Loucy (cell line): Measurements from ENCODE around the gene MAP1A.

Experiments used
- H2AFZ ChIP-seq: fragments of 200-600 bp; sonication (generic); 2 replicates; pipeline ENCODE4 v1.6.0; 2016; ENCODE audit warnings: antibody characterized with exemption, mild to moderate bottlenecking, low read length, moderate library complexity
- H3F3A ChIP-seq: fragments of 200-600 bp; 2 replicates; pipeline ENCODE4 v1.6.0; 2016; ENCODE audit warnings: antibody characterized with exemption, low read depth, mild to moderate bottlenecking
- H3K27me3 ChIP-seq: fragments of 200-600 bp; sonication (generic); 2 replicates; pipeline ENCODE4 v1.6.1; 2014; ENCODE audit warnings: low read length, mild to moderate bottlenecking; ENCODE audit not compliant: insufficient read depth, poor library complexity, severe bottlenecking
- H3K36me3 ChIP-seq: fragments of 200-600 bp; sonication (generic); 2 replicates; pipeline ENCODE4 v1.6.1; 2016; ENCODE audit warnings: low read length; ENCODE audit not compliant: insufficient read depth
- H3K4me1 ChIP-seq: fragments of 200-600 bp; sonication (generic); 2 replicates; pipeline ENCODE4 v1.5.1; 2014; ENCODE audit warnings: low read length, mild to moderate bottlenecking; ENCODE audit not compliant: insufficient read depth, poor library complexity, severe bottlenecking
- H3K4me2 ChIP-seq: fragments of 200-600 bp; sonication (generic); 2 replicates; pipeline ENCODE4 v1.6.0; 2014; ENCODE audit warnings: antibody characterized with exemption, low read length, low read depth, mild to moderate bottlenecking; ENCODE audit not compliant: poor library complexity, severe bottlenecking
- H3K4me3 ChIP-seq: fragments of 200-600 bp; sonication (generic); 2 replicates; pipeline ENCODE4 v1.5.1; 2014; ENCODE audit warnings: low read length, mild to moderate bottlenecking, mixed read lengths; ENCODE audit not compliant: poor library complexity, severe bottlenecking
- H3K79me2 ChIP-seq: fragments of 200-600 bp; sonication (generic); 2 replicates; pipeline ENCODE4 v1.6.1; 2014; ENCODE audit warnings: low read length; ENCODE audit not compliant: insufficient read depth
- H3K9ac ChIP-seq: fragments of 200-600 bp; sonication (generic); 2 replicates; pipeline ENCODE4 v1.6.0; 2014; ENCODE audit warnings: mild to moderate bottlenecking, low read depth, low read length, moderate library complexity; ENCODE audit not compliant: poor library complexity, severe bottlenecking
- H3K9me2 ChIP-seq: fragments of 200-600 bp; sonication (generic); replicated peaks from 2 replicates; pipeline ENCODE4 v1.6.1; 2016; ENCODE audit warnings: low read depth, low read length, mixed read lengths
- H3K9me3 ChIP-seq: fragments of 200-600 bp; sonication (generic); 2 replicates; pipeline ENCODE4 v1.6.1; 2014; ENCODE audit warnings: mild to moderate bottlenecking, antibody characterized with exemption, low read length, low read depth; ENCODE audit not compliant: insufficient read depth
- H4K20me1 ChIP-seq: fragments of 200-600 bp; sonication (generic); 2 replicates; pipeline ENCODE4 v1.6.0; 2014; ENCODE audit warnings: antibody characterized with exemption, low read length, mild to moderate bottlenecking; ENCODE audit not compliant: insufficient read depth, poor library complexity, severe bottlenecking
- EZH2phosphoT487 ChIP-seq: fragments of 200-600 bp; IDR thresholded peaks from 2 replicates; pipeline ENCODE4 v1.6.1; 2018; ENCODE audit warnings: antibody characterized with exemption, mild to moderate bottlenecking, moderate library complexity, borderline replicate concordance
- TF ChIP-seq, protein P1 (sequence below): fragments of 200-600 bp; sonication (generic); conservative IDR thresholded peaks from 2 replicates; pipeline ENCODE4 v1.5.1; 2014; ENCODE audit warnings: mild to moderate bottlenecking, antibody characterized with exemption, low read length

MAP1A gene

DNA sequence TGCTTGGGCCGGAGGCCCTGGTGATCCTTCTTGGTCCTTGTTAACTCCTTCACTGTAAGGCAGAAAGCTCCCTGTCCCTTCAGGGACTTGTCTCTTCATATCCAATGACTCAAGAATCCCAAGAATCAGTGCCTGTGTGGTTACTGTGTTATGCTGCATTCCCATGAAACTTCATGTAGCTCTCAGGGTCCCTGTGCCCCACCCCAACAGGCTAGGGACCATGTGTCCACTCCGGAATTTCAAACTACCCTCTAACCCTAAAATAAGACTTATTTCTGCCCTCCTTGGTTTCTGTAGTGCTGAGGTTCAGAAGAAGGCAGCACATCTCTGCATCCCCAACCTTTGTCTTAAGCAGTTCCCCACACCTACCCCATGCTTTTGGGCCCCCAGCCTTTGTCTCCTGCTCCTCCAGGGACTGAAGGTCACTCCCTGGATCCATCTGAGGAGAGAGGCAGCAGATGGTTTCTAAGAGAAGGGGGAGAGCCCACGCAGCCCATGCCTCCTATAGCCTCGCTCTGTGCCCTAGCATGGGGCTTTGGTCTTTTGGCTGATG lies 531 bp upstream of the MAP1A start:
- H4K20me1 ChIP-seq = no peaks in the 10 kb centered on the region
- H3F3A ChIP-seq = no peaks in the 10 kb centered on the region
- H3K4me2 ChIP-seq = peak overlapping the region; percentile 90
- no peak for TF ChIP-seq EZH2phosphoT487
- TF ChIP-seq, protein P1, sequence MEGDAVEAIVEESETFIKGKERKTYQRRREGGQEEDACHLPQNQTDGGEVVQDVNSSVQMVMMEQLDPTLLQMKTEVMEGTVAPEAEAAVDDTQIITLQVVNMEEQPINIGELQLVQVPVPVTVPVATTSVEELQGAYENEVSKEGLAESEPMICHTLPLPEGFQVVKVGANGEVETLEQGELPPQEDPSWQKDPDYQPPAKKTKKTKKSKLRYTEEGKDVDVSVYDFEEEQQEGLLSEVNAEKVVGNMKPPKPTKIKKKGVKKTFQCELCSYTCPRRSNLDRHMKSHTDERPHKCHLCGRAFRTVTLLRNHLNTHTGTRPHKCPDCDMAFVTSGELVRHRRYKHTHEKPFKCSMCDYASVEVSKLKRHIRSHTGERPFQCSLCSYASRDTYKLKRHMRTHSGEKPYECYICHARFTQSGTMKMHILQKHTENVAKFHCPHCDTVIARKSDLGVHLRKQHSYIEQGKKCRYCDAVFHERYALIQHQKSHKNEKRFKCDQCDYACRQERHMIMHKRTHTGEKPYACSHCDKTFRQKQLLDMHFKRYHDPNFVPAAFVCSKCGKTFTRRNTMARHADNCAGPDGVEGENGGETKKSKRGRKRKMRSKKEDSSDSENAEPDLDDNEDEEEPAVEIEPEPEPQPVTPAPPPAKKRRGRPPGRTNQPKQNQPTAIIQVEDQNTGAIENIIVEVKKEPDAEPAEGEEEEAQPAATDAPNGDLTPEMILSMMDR = no peak
- no peaks in the 10 kb centered on the region for H3K79me2 ChIP-seq
- peak overlapping the region; percentile 44 for H3K9ac ChIP-seq
- peaks cover 57% of the 10 kb centered on the region for H3K4me1 ChIP-seq
- H3K9me2 ChIP-seq = no peaks in the 10 kb centered on the region
- no peaks in the 10 kb centered on the region for H3K9me3 ChIP-seq
- H3K4me3 ChIP-seq = peak overlapping the region; percentile 56
- no peaks in the 10 kb centered on the region; the same call in 1 of the 2 replicates for H3K36me3 ChIP-seq
- H2AFZ ChIP-seq = peak overlapping the region; percentile 66
- no peaks in the 10 kb centered on the region for H3K27me3 ChIP-seq

DNA sequence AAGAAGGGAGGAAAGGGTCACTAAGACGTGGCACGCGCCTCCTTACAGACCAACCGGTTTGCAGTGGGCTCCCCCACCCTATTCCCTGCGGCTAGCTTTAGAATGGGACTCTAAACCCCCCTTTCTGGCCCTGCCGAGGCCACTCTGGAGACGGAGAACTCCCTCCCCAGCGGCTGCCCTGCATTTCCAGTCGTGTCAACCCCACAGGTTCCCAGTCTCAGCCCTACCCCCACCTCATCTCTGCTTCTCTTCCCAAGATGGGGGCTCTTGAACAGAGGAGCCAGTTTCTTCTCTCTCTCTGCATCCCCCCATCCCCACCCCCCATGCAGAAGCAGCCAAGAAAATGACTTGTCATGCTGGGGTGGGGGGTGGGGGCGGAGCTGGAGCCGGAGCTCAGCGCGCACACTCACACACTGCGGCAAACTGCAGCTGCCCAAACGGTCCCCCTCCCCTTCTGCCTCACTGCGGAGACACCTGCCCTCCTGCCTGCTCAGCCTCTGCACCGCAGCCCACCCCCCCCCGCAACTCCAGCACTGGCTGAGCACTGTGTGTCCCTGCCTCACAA lies 871 bp downstream of the MAP1A start:
- Histone ChIP-seq H3K36me3 (no peaks in the 10 kb centered on the region; the same call in 1 of the 2 replicates), H3K4me2 (peak overlapping the region; percentile 90), H4K20me1 (no peaks in the 10 kb centered on the region), H3K9ac (peak overlapping the region; percentile 64), H3K4me3 (peak overlapping the region; percentile 80), H3K9me3 (no peaks in the 10 kb centered on the region), H3K27me3 (no peaks in the 10 kb centered on the region), H2AFZ (peak overlapping the region; percentile 73), H3F3A (no peaks in the 10 kb centered on the region), H3K4me1 (peaks cover 55% of the 10 kb centered on the region), H3K9me2 (no peaks in the 10 kb centered on the region), H3K79me2 (no peaks in the 10 kb centered on the region)
- no peak for TF ChIP-seq EZH2phosphoT487
- TF ChIP-seq, protein P1 = no peak

DNA sequence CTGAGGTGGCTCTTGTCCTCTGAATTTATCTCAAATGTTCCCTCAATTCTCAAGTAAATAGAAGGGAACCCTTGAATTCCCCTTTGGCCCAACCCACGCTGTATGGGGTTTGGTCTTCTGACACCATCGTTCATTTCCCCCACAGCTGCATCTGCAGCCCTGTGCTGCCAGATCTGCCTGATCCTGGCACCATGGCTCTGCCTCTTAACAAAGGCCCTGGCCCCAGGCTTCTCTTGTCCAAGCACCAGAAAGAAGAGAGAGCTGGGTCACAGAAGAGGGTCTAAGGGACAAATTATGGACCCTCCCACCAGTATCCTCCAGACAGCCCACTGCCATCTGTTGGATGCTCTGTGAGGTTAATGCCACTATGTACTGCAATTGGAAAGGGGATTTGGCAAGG lies 1.8 kb downstream of the MAP1A start:
- peak overlapping the region; percentile 73; the same call in 1 of the 2 replicates for H2AFZ ChIP-seq
- H4K20me1 ChIP-seq = no peaks in the 10 kb centered on the region
- H3K4me3 ChIP-seq = peak overlapping the region; percentile 80
- H3K4me1 ChIP-seq = peaks cover 46% of the 10 kb centered on the region
- H3K27me3 ChIP-seq = no peaks in the 10 kb centered on the region
- H3K9ac ChIP-seq = peak overlapping the region; percentile 64
- H3F3A ChIP-seq = no peaks in the 10 kb centered on the region
- H3K4me2 ChIP-seq = peak overlapping the region; percentile 90
- TF ChIP-seq EZH2phosphoT487 = no peak
- TF ChIP-seq, protein P1 = no peak
- H3K9me2 ChIP-seq = no peaks in the 10 kb centered on the region
- H3K9me3 ChIP-seq = no peaks in the 10 kb centered on the region
- H3K36me3 ChIP-seq = no peaks in the 10 kb centered on the region; the same call in 1 of the 2 replicates
- H3K79me2 ChIP-seq = no peaks in the 10 kb centered on the region
